Suprapubic skin (tissue), 4 donors: ENCODE data around the gene ABCB11.

Experiments
- POLR2A ChIP-seq, 2 donors: fragments of 450-650 bp; IDR thresholded peaks; one replicate each; pipeline ENCODE4 v1.6.1; 2017; ENCODE audit warnings: antibody characterized with exemption in 2 of 2, mild to moderate bottlenecking in 2 of 2, moderate library complexity in 2 of 2
- POLR2AphosphoS5 ChIP-seq, 3 donors: sonication (generic); formaldehyde crosslinking; IDR thresholded peaks; one replicate each; pipeline ENCODE4 v1.6.1; 2017; ENCODE audit warnings: antibody characterized with exemption in 3 of 3
- TF ChIP-seq, protein P1 (sequence below), 2 donors: fragments of 200-600 bp in 1 of 2; fragments of 450-650 bp in 1 of 2; sonication (generic) in 1 of 2; IDR thresholded peaks; one replicate each; pipeline ENCODE4 v1.5.1; 2016 to 2019; ENCODE audit warnings: antibody characterized with exemption in 2 of 2, mild to moderate bottlenecking in 1 of 2, moderate library complexity in 1 of 2

DNA sequence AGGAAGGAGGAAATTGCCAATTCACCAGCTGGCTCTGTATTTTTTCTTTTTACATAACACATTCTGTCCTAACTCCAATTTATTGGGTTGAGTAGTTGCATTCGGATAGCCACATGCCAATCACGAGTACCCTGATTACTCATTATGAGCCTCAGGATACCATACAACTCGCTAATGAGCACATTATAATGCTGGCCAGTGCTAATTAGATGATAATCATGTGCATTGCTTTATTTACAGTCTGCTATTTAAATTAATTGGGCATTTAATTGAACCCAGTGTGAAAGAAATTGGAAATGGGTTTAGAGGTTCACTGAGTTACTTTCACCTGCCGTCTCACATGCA, 114.8 kb downstream of the ABCB11 start:
- TF ChIP-seq POLR2A (IDR thresholded peaks at IDR 0.05) (no peak), POLR2AphosphoS5 (IDR thresholded peaks at IDR 0.05) (no peak)
- TF ChIP-seq, protein P1, sequence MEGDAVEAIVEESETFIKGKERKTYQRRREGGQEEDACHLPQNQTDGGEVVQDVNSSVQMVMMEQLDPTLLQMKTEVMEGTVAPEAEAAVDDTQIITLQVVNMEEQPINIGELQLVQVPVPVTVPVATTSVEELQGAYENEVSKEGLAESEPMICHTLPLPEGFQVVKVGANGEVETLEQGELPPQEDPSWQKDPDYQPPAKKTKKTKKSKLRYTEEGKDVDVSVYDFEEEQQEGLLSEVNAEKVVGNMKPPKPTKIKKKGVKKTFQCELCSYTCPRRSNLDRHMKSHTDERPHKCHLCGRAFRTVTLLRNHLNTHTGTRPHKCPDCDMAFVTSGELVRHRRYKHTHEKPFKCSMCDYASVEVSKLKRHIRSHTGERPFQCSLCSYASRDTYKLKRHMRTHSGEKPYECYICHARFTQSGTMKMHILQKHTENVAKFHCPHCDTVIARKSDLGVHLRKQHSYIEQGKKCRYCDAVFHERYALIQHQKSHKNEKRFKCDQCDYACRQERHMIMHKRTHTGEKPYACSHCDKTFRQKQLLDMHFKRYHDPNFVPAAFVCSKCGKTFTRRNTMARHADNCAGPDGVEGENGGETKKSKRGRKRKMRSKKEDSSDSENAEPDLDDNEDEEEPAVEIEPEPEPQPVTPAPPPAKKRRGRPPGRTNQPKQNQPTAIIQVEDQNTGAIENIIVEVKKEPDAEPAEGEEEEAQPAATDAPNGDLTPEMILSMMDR (IDR thresholded peaks at IDR 0.05), result no peak
